GM12872 (cell line): ENCODE data around the gene DTX1.
A peak's percentile ranks its signal among the peaks of the same experiment; 100 is the strongest.

Experiments
- TF ChIP-seq, protein P1 (sequence below): IDR thresholded peaks from 3 replicates; pipeline ENCODE4 v1.5.1; 2011; ENCODE audit warnings: low read depth, mild to moderate bottlenecking, low read length, moderate library complexity; ENCODE audit not compliant: insufficient read depth

The DTX1 gene

GRCh38 chr12:113022563-113023297, 33.8 kb upstream of the DTX1 start:
- TF ChIP-seq, protein P1, sequence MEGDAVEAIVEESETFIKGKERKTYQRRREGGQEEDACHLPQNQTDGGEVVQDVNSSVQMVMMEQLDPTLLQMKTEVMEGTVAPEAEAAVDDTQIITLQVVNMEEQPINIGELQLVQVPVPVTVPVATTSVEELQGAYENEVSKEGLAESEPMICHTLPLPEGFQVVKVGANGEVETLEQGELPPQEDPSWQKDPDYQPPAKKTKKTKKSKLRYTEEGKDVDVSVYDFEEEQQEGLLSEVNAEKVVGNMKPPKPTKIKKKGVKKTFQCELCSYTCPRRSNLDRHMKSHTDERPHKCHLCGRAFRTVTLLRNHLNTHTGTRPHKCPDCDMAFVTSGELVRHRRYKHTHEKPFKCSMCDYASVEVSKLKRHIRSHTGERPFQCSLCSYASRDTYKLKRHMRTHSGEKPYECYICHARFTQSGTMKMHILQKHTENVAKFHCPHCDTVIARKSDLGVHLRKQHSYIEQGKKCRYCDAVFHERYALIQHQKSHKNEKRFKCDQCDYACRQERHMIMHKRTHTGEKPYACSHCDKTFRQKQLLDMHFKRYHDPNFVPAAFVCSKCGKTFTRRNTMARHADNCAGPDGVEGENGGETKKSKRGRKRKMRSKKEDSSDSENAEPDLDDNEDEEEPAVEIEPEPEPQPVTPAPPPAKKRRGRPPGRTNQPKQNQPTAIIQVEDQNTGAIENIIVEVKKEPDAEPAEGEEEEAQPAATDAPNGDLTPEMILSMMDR, result no peak

DNA sequence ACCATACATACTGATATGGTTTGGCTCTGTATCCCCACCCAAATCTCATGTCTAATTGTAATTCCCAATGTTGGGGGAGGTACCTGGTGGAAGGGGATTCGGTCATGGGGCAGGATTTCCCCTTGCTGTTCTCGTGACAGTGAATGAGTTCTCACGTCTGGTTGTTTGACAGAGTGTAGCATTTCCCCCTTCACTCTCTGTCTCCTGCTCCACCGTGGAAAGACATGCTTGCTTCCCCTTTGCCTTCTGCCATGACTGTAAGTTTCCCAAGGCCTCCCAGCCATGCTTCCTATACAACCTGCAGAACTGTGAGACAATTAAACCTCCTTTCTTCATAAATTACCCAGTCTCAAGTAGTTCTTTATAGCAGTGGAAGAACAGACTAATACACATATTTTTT, 28.8 kb upstream of the DTX1 start:
- TF ChIP-seq, protein P1, result no peak

DNA sequence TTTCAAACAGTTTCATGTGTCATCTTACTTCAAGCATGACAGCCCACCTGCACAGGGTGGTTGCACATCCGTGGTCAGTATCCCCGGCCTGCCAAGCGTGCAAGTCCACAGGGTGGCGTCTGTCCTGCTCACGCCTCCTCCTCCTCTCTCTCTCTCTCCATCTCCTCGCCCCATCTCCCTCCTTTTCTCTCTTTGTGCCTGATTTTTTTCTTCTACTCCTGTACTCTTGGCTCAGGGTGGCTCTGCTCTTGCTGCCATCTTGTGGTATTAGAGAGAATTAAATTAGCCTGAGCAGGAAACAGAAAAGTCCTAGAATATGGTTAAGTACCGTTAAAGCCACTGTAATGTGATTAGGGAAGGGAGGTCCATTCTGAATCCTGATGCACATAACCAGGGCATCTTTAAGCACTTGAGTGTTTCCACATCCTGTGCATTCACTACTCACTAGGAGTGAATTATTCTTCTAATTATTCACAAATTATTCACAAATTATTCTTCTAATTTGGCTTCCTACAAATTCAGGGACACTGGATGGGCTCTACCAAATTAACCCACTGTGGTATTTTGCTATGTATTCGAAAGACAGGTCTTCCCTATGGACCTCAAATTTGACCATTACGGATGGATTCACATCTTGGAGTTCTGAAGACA, 25.5 kb upstream of the DTX1 start:
- TF ChIP-seq, protein P1, result peak; percentile 64

DNA sequence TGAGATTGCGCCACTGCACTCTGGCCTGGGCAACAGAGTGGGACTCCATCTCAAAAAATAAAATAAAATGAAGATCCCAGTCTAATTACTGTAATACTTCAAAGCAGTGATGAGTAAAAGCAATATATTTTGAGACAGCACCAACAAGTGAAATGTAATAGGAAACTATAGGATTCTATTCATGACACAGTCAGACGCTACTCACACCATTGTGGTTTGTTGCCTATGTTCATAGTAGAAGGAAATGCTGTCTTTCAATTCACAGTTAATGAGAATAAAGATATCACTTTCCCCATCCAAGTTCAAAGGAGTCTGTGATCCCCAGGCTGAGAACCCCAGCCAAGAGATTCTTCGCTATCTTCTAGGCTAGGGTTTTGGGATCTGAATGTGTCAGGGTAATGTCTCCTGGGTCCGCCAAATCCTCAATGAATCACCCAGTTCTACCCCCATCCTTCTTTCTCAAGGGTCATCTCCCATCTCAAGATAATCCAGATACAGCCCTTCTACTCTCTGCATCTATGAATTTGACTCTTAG, 16.6 kb upstream of the DTX1 start:
- TF ChIP-seq, protein P1, result no peak

GRCh38 chr12:113040722-113041171, 15.8 kb upstream of the DTX1 start:
- TF ChIP-seq, protein P1, result no peak

- TF ChIP-seq, protein P1, result no peak
Measured at GRCh38 chr12:113041560-113041959, 15.0 kb upstream of the DTX1 start.

- TF ChIP-seq, protein P1, result no peak
Measured at GRCh38 chr12:113043240-113043639, 13.3 kb upstream of the DTX1 start.
